Activated CD4-positive, alpha-beta memory T cell treated with anti-CD3 and anti-CD28 coated beads for 36 hours (primary cell): ENCODE data around the gene ZNF184. TPM values are rescaled to one million over a fixed set of nuclear protein-coding genes. Genes with fewer than 3 reads are reported as not detected.
A peak's percentile ranks its signal among the peaks of the same experiment; 100 is the strongest.

Source experiments
- CTCF ChIA-PET: fragments of 350-600 bp; sonication (Branson Sonifier 250); formaldehyde crosslinking; loops from one replicate; lab custom pipeline; 2021; ENCODE audit warnings: antibody characterized with exemption, inconsistent platforms; lab: Charles Lee
- POLR2A ChIA-PET: fragments of 350-600 bp; sonication (Branson Sonifier 250); formaldehyde crosslinking; loops from one replicate; lab custom pipeline; 2021; ENCODE audit warnings: antibody characterized with exemption; lab: Charles Lee
- DNase-seq: peaks from one replicate; pipeline ENCODE4 v3.0.0-alpha.2; 2020
- H3K27ac Mint-ChIP-seq: one replicate; pipeline ENCODE4 v1.8.0; 2021; ENCODE audit warnings: mixed read lengths
- H3K27me3 Mint-ChIP-seq: one replicate; pipeline ENCODE4 v1.8.0; 2021; ENCODE audit warnings: mixed read lengths
- H3K36me3 Mint-ChIP-seq: one replicate; pipeline ENCODE4 v1.8.0; 2021; ENCODE audit warnings: mixed read lengths
- H3K4me1 Mint-ChIP-seq: one replicate; pipeline ENCODE4 v1.8.0; 2021; ENCODE audit warnings: low read depth, mixed read lengths
- H3K4me3 Mint-ChIP-seq: one replicate; pipeline ENCODE4 v1.8.0; 2021; ENCODE audit warnings: mild to moderate bottlenecking, mixed read lengths
- H3K9me3 Mint-ChIP-seq: one replicate; pipeline ENCODE4 v1.8.0; 2021; ENCODE audit warnings: mixed read lengths
- intact Hi-C: fragments of 100-400 bp; cut with micrococcal nuclease; formaldehyde crosslinking; loops from one replicate; pipeline ENCODE4 v1.15.1; 2023
- total RNA-seq, 2 experiments: library from RNA; stranded (reverse); gene quantifications; one replicate each; pipeline ENCODE4 v1.2.3, GENCODE V29; 2021

Gene ZNF184
- total RNA-seq: 10 to 100 TPM; 12.2 to 12.7 TPM

GRCh38 chr6:27472617-27473400 is at the start of gene ZNF184:
Gene ZNF184 (minus strand): TSS chr6:27473105. CDS start chr6:27472294, 811 bp downstream.
- H3K9me3 Mint-ChIP-seq: no peaks in the 10 kb centered on the region
- CTCF ChIA-PET: interaction anchor here (0.5 to 2.1 kb wide), 12 partner anchors 10 to 1451 kb away, joined by 3 to 8 read pairs (median 3); partner anchors contain the start of genes POM121L2 and TRIM27
- H3K27me3 Mint-ChIP-seq: no peaks in the 10 kb centered on the region
- peak within 1 kb of the TSS; percentile 86 for H3K4me3 Mint-ChIP-seq
- peaks cover 28% of the 10 kb centered on the region for H3K36me3 Mint-ChIP-seq
- peak; percentile 92 for DNase-seq
- intact Hi-C loops: loop anchor here (2.0 to 10.0 kb wide), 2 partner anchors 140 to 1148 kb away; no protein-coding TSS in a partner anchor
- H3K4me1 Mint-ChIP-seq: peaks cover 43% of the 10 kb centered on the region
- peak within 1 kb of the TSS; percentile 97 for H3K27ac Mint-ChIP-seq
- POLR2A ChIA-PET: interaction anchor here (0.7 to 1.2 kb wide), 3 partner anchors 23 to 295 kb away, joined by 3 to 4 read pairs (median 3); partner anchors contain the start of gene ZNF391

- Mint-ChIP-seq H3K9me3 (no peaks in the 10 kb centered on the region), H3K4me1 (peaks cover 19% of the 10 kb centered on the region), H3K27me3 (peaks cover 17% of the 10 kb centered on the region), H3K4me3 (peak overlapping the region; percentile 79), H3K36me3 (peaks cover 2% of the 10 kb centered on the region), H3K27ac (peak overlapping the region; percentile 77)
- DNase-seq: peak; percentile 70
- POLR2A ChIA-PET: interaction anchor here (1.1 to 1.6 kb wide), 4 partner anchors 13 to 233 kb away, joined by 3 to 7 read pairs (median 4); no protein-coding TSS in a partner anchor
- CTCF ChIA-PET: interaction anchor here (0.6 to 2.8 kb wide), 35 partner anchors 8 to 1344 kb away, joined by 3 to 47 read pairs (median 4); partner anchors contain the start of genes ZNF184 and ZNF391
- intact Hi-C loops: loop anchor here (1.0 to 5.0 kb wide), 7 partner anchors 16 to 342 kb away; no protein-coding TSS in a partner anchor
These were observed 46.2 kb upstream of the ZNF184 start for GRCh38 chr6:27518881-27519795.

- Mint-ChIP-seq H3K27ac (peak overlapping the region; percentile 77), H3K4me3 (peak overlapping the region; percentile 79), H3K36me3 (peaks cover 2% of the 10 kb centered on the region), H3K4me1 (peaks cover 19% of the 10 kb centered on the region), H3K9me3 (no peaks in the 10 kb centered on the region), H3K27me3 (peaks cover 25% of the 10 kb centered on the region)
- intact Hi-C loops: loop anchor here (1.0 to 5.0 kb wide), 6 partner anchors 15 to 341 kb away; no protein-coding TSS in a partner anchor
- ChIA-PET CTCF (interaction anchor here (0.6 to 2.8 kb wide), 29 partner anchors 9 to 1345 kb away, joined by 3 to 47 read pairs (median 4); partner anchors contain the start of genes ZNF184 and ZNF391), POLR2A (interaction anchor here (1.1 to 1.6 kb wide), 4 partner anchors 12 to 234 kb away, joined by 3 to 7 read pairs (median 4); no protein-coding TSS in a partner anchor)
- DNase-seq: no peak
These were observed 45.3 kb upstream of the ZNF184 start for GRCh38 chr6:27517928-27518787.

GRCh38 chr6:27517238-27517637 is 44.3 kb upstream of the ZNF184 start:
- H3K4me3 Mint-ChIP-seq: no peak overlapping the region
- ChIA-PET CTCF (interaction anchor here (1.0 to 2.8 kb wide), 2 partner anchors 93 to 235 kb away, joined by 7 to 30 read pairs; no protein-coding TSS in a partner anchor), POLR2A (no interaction called here)
- no peaks in the 10 kb centered on the region for H3K9me3 Mint-ChIP-seq
- no peak for DNase-seq
- intact Hi-C loops: loop anchor here (5.0 kb wide), 1 partner anchor 340 kb away; no protein-coding TSS in a partner anchor
- peaks cover 19% of the 10 kb centered on the region for H3K4me1 Mint-ChIP-seq
- no peak overlapping the region for H3K27ac Mint-ChIP-seq
- peaks cover 30% of the 10 kb centered on the region for H3K27me3 Mint-ChIP-seq
- H3K36me3 Mint-ChIP-seq: peaks cover 2% of the 10 kb centered on the region

GRCh38 chr6:27514906-27515495 is 42.1 kb upstream of the ZNF184 start:
- H3K4me1 Mint-ChIP-seq: peaks cover 19% of the 10 kb centered on the region
- H3K27me3 Mint-ChIP-seq: peaks cover 43% of the 10 kb centered on the region
- H3K36me3 Mint-ChIP-seq: peaks cover 2% of the 10 kb centered on the region
- intact Hi-C loops: loop anchor here (5.0 kb wide), 1 partner anchor 338 kb away; no protein-coding TSS in a partner anchor
- H3K9me3 Mint-ChIP-seq: no peaks in the 10 kb centered on the region
- ChIA-PET POLR2A (no interaction called here), CTCF (interaction anchor here (1.2 kb wide), 1 partner anchor 94 kb away, joined by 3 read pairs; no protein-coding TSS in a partner anchor)
- no peak overlapping the region for H3K27ac Mint-ChIP-seq
- peak overlapping the region; percentile 61 for H3K4me3 Mint-ChIP-seq
- peak; percentile 10 for DNase-seq

GRCh38 chr6:27512525-27512924 is 39.6 kb upstream of the ZNF184 start:
- H3K27me3 Mint-ChIP-seq: peaks cover 50% of the 10 kb centered on the region
- ChIA-PET POLR2A (no interaction called here), CTCF (no interaction called here)
- H3K36me3 Mint-ChIP-seq: no peaks in the 10 kb centered on the region
- H3K9me3 Mint-ChIP-seq: no peaks in the 10 kb centered on the region
- intact Hi-C loops: no loop called here
- DNase-seq: no peak
- H3K4me1 Mint-ChIP-seq: peaks cover 9% of the 10 kb centered on the region
- no peak overlapping the region for H3K4me3 Mint-ChIP-seq
- no peak overlapping the region for H3K27ac Mint-ChIP-seq

GRCh38 chr6:27507041-27507956 is 34.4 kb upstream of the ZNF184 start:
- no peaks in the 10 kb centered on the region for H3K9me3 Mint-ChIP-seq
- peaks cover 26% of the 10 kb centered on the region for H3K27me3 Mint-ChIP-seq
- POLR2A ChIA-PET: interaction anchor here (3.0 kb wide), 1 partner anchor 28 kb away, joined by 10 read pairs; no protein-coding TSS in a partner anchor
- H3K4me3 Mint-ChIP-seq: no peak overlapping the region
- intact Hi-C loops: loop anchor here (10.0 kb wide), 2 partner anchors 388 to 972 kb away; partner anchors contain the start of gene HMGN4
- H3K36me3 Mint-ChIP-seq: peaks cover 2% of the 10 kb centered on the region
- no peak for DNase-seq
- CTCF ChIA-PET: interaction anchor here (0.9 to 4.4 kb wide), 2 partner anchors 11 to 245 kb away, joined by 4 to 18 read pairs; no protein-coding TSS in a partner anchor
- H3K27ac Mint-ChIP-seq: no peak overlapping the region
- peaks cover 23% of the 10 kb centered on the region for H3K4me1 Mint-ChIP-seq

- ChIA-PET CTCF (interaction anchor here (0.8 to 4.4 kb wide), 4 partner anchors 13 to 378 kb away, joined by 3 to 18 read pairs (median 7); no protein-coding TSS in a partner anchor), POLR2A (interaction anchor here (1.1 to 3.0 kb wide), 3 partner anchors 13 to 26 kb away, joined by 3 to 10 read pairs (median 4); no protein-coding TSS in a partner anchor)
- intact Hi-C loops: loop anchor here (10.0 kb wide), 2 partner anchors 389 to 971 kb away; partner anchors contain the start of gene HMGN4
- Mint-ChIP-seq H3K4me3 (peak overlapping the region; percentile 34), H3K27me3 (peaks cover 16% of the 10 kb centered on the region), H3K27ac (peak overlapping the region; percentile 5), H3K4me1 (peaks cover 26% of the 10 kb centered on the region), H3K9me3 (no peaks in the 10 kb centered on the region), H3K36me3 (peaks cover 2% of the 10 kb centered on the region)
- peak; percentile 78 for DNase-seq
These were observed 32.5 kb upstream of the ZNF184 start for GRCh38 chr6:27505209-27506027.
